ENCODE data around the gene ZHX3.

Gene ZHX3

GRCh38 chr20:41171736-41172295, 145.7 kb downstream of the ZHX3 start:
- H3K9ac ChIP-seq (ENCODE audit: low read depth, low read length, poor library complexity, severe bottlenecking) = no peak overlapping the region
- peaks cover 95% of the 10 kb centered on the region; the same call in 1 of the 2 replicates for H3K36me3 ChIP-seq (ENCODE audit: insufficient read depth, low read length)
- H3K9me3 ChIP-seq (ENCODE audit: insufficient read depth, low read depth, low read length) = no peaks in the 10 kb centered on the region
- H3K79me2 ChIP-seq (ENCODE audit: insufficient read depth, low read length) = no peaks in the 10 kb centered on the region
- no peaks in the 10 kb centered on the region for H3F3A ChIP-seq (ENCODE audit: low read depth)
- peaks cover 30% of the 10 kb centered on the region for H4K20me1 ChIP-seq (ENCODE audit: insufficient read depth, low read length, poor library complexity, severe bottlenecking)
- no peaks in the 10 kb centered on the region for H3K27me3 ChIP-seq (ENCODE audit: insufficient read depth, low read length, poor library complexity, severe bottlenecking)
- no peak overlapping the region for H2AFZ ChIP-seq (ENCODE audit: low read length)
- no peaks in the 10 kb centered on the region for H3K9me2 ChIP-seq (replicated peaks; ENCODE audit: low read depth, low read length)
- TF ChIP-seq EZH2phosphoT487 (IDR thresholded peaks at IDR 0.05; ENCODE audit: borderline replicate concordance) (no peak), CTCF (conservative IDR thresholded peaks at IDR 0.05; ENCODE audit: low read length) (no peak)
- no peak overlapping the region for H3K4me2 ChIP-seq (ENCODE audit: low read depth, low read length, poor library complexity, severe bottlenecking)
- H3K4me3 ChIP-seq (ENCODE audit: low read length, poor library complexity, severe bottlenecking) = no peak overlapping the region
- peaks cover 13% of the 10 kb centered on the region for H3K4me1 ChIP-seq (ENCODE audit: insufficient read depth, low read length, poor library complexity, severe bottlenecking)

GRCh38 chr20:41170386-41171105, 147.0 kb downstream of the ZHX3 start:
- Histone ChIP-seq H3K4me3 (ENCODE audit: low read length, poor library complexity, severe bottlenecking) (no peak overlapping the region), H3K9ac (ENCODE audit: low read depth, low read length, poor library complexity, severe bottlenecking) (no peak overlapping the region), H3K79me2 (ENCODE audit: insufficient read depth, low read length) (no peaks in the 10 kb centered on the region; the same call in 1 of the 2 replicates), H2AFZ (ENCODE audit: low read length) (no peak overlapping the region), H3K9me2 (replicated peaks; ENCODE audit: low read depth, low read length) (no peaks in the 10 kb centered on the region), H3K4me2 (ENCODE audit: low read depth, low read length, poor library complexity, severe bottlenecking) (no peak overlapping the region), H4K20me1 (ENCODE audit: insufficient read depth, low read length, poor library complexity, severe bottlenecking) (peaks cover 43% of the 10 kb centered on the region), H3K36me3 (ENCODE audit: insufficient read depth, low read length) (peaks cover 95% of the 10 kb centered on the region; the same call in 1 of the 2 replicates), H3K27me3 (ENCODE audit: insufficient read depth, low read length, poor library complexity, severe bottlenecking) (no peaks in the 10 kb centered on the region), H3K4me1 (ENCODE audit: insufficient read depth, low read length, poor library complexity, severe bottlenecking) (peaks cover 13% of the 10 kb centered on the region), H3K9me3 (ENCODE audit: insufficient read depth, low read depth, low read length) (no peaks in the 10 kb centered on the region), H3F3A (ENCODE audit: low read depth) (no peaks in the 10 kb centered on the region)
- TF ChIP-seq EZH2phosphoT487 (IDR thresholded peaks at IDR 0.05; ENCODE audit: borderline replicate concordance) (no peak), CTCF (conservative IDR thresholded peaks at IDR 0.05; ENCODE audit: low read length) (no peak)

- peaks cover 96% of the 10 kb centered on the region; the same call in 1 of the 2 replicates for H3K36me3 ChIP-seq (ENCODE audit: insufficient read depth, low read length)
- H4K20me1 ChIP-seq (ENCODE audit: insufficient read depth, low read length, poor library complexity, severe bottlenecking) = peaks cover 44% of the 10 kb centered on the region
Measured at GRCh38 chr20:41169791-41170351, 147.7 kb downstream of the ZHX3 start.

More at GRCh38 chr20:41169791-41170351, 147.7 kb downstream of the ZHX3 start:
- Histone ChIP-seq H3K79me2 (ENCODE audit: insufficient read depth, low read length) (no peaks in the 10 kb centered on the region; the same call in 1 of the 2 replicates), H3K9me2 (replicated peaks; ENCODE audit: low read depth, low read length) (no peaks in the 10 kb centered on the region), H3K27me3 (ENCODE audit: insufficient read depth, low read length, poor library complexity, severe bottlenecking) (no peaks in the 10 kb centered on the region), H2AFZ (ENCODE audit: low read length) (no peak overlapping the region), H3K9ac (ENCODE audit: low read depth, low read length, poor library complexity, severe bottlenecking) (no peak overlapping the region), H3K4me2 (ENCODE audit: low read depth, low read length, poor library complexity, severe bottlenecking) (no peak overlapping the region), H3K4me1 (ENCODE audit: insufficient read depth, low read length, poor library complexity, severe bottlenecking) (peaks cover 13% of the 10 kb centered on the region), H3F3A (ENCODE audit: low read depth) (no peaks in the 10 kb centered on the region), H3K9me3 (ENCODE audit: insufficient read depth, low read depth, low read length) (no peaks in the 10 kb centered on the region), H3K4me3 (ENCODE audit: low read length, poor library complexity, severe bottlenecking) (no peak overlapping the region)
- TF ChIP-seq CTCF (conservative IDR thresholded peaks at IDR 0.05; ENCODE audit: low read length) (no peak), EZH2phosphoT487 (IDR thresholded peaks at IDR 0.05; ENCODE audit: borderline replicate concordance) (no peak)
